NCI-H128 (cell line): ENCODE measurements around the gene AGAP9.
"Not testable (repeated sequence)": the region's sequence is repeated elsewhere in the genome, so short reads cannot be mapped to it uniquely, and the experiment has no call there.

Source experiments
- DNase-seq: peaks from one replicate; lab custom pipeline; 2025; ENCODE audit not compliant: unreplicated experiment; lab: John Stamatoyannopoulos, UW

AGAP9 gene

DNA sequence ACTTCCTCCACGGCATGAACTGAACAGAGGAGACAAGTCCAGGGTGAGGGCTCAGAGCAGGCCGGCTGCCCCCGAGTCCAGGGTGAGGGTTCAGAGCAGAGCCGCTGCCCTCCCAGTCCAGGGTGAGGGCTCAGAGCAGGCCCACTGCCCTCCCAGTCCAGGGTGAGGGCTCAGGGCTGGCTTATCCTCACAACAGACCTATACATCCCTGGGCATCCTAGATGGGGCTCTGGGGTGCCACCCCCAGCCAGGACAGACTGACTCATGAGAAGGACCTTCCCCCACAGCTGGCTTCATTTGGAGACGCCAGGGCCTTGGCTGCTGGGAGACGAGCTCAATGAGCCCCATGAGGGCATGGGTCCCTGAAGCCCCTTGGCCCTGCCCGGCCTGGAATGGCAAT lies 33.8 kb downstream of the AGAP9 start:
- DNase-seq, result not testable (repeated sequence)

DNA sequence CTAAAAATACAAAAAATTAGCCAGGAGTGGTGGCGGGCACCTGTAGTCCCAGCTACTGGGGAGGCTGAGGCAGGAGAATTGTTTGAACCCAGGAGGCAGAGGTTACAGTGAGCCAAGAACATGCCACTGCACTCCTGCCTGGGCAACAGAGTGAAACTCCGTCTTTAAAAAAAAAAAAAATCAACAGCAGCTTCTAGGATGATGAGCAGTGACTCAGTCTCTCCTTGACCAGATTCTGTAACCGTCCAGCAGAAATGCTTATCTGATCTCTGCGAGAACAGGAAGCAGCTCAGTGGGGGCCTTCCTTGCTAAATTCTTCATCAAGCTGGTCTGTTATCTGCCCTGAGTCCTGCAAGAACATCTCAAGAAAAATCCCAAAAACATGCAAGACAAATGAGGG lies 37.5 kb downstream of the AGAP9 start:
- DNase-seq, result not testable (repeated sequence)

DNA sequence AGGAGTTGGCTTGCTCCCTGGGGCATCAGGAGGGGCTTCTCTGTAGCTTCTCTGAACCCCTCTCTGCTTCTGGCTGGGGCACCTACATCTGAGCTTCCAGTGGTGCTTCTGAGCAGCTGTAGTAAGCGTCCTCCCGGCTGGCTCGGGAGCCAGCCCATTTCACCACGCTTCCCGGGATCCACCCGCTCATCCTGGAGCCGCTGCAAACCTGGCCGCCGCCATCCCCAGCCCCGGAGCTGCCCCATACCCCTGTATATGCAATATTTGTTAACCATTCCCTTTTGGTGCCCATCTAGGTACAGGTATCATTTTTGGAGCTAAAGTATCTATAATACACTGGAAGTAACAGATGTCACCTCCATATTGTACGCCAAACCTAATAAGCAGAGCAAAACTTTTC lies 38.7 kb downstream of the AGAP9 start:
- not testable (repeated sequence) for DNase-seq

DNA sequence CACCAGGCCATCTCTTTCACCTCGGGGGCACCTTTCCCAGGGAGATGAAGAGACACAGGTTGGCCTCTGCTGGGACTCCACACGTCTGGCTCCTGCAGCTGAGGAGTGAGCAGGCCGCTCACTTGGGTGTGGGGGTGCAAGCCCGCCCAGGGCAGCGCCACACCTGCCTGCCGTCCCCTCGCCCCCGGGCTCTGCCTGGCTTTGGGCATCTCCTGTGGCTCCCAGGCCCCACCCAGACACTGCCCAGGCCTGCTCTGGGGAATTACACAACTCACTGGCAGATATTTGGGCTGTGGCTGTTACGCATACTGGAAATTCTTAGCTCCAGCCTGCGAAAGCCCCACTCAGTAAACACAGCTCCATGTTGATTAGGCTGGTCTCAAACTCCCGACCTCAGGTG lies 39.5 kb downstream of the AGAP9 start, which contains the start of gene ANXA8:
TSS of gene ANXA8 (minus strand) at position 193 of the 400 bp plus-strand sequence. CDS start at position 11, 182 bp downstream.
- not testable (repeated sequence) for DNase-seq

DNA sequence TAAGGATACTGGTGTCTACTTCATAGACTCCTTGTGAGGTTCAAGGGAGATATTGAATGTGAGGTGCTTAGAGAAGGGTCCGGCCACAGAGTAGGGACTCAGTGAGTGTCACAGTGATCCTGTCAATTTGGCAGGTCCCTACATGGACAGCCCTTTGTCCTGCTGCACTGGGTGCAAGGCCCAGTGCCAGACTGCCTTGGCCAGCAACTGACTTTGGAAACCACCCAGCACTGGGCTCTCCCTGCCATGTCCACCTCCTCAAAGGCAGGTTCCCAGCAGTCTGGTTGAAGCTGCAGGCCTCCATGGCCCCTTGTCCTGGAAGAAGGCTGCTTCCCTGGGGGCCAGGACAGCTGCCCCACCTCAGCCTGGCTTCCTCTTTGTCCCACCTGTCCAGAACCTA lies 41.1 kb downstream of the AGAP9 start:
- not testable (repeated sequence) for DNase-seq

DNA sequence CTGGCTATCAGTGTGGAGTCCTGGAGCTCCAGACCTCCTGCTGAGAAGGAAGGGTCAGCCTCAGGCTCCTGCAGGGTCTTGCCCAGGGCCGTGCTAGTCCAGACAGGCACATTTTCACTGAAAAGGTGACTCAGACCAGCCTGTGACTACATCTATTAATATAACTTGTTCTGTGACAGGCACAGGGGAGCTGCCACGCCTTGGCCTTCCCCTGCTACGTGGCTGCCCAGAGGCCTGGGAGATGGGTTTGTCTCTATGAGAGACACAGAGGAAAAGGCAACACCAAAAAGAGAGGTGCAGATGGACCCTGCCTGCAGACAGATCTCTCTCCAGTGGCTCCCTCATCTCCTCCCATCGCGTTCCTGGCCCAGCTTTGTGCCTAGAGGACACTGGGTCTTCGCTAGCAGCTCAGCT lies 41.7 kb downstream of the AGAP9 start:
- not testable (repeated sequence) for DNase-seq

DNA sequence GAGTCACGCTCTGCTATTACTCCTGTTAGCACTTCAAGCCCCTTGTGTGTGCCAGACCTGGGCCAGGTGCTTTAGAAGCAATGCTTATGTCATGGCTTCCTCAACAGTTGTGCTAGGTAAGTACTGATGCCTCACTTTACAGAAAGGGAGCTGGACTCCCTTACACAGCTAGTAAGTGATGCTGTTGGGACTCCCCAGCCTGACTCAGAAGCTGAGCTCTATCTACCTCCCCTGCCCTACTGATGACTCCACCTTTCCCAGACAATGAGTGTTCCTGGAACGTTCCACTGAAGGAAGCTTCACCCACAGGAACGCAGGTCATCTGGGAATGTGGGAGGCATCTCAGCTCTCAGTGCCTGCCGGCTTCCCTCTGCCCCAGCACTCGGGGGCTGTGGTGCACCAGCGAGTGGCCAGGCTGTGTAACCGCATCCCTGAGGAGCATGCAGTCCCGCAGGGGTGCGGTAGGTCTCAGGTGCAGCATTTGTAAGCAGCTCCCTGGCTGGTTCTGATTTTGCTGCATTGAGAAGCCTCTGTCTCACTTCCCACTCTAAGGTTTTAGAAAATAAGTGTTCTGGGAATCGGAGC lies 42.2 kb downstream of the AGAP9 start:
- not testable (repeated sequence) for DNase-seq

DNA sequence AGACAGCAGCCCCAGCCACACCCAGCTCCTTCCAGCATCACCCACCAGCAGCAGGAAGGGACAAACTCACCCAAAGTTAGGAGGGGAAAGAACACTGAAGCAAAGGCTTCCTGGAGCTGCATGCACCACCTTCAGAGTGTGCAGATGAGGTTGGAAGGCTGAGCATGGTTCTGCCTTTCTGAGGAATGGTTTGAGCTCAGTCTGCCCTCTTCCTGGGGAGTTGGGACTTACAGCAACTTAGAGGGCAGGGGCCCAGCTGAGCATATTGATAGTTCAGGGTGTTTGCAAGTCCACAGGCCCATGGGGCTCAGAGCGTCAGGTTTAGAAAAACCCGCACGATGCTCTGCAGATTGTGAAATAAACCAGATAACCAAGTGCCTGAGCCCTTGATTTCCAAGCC lies 43.3 kb downstream of the AGAP9 start:
- not testable (repeated sequence) for DNase-seq

DNA sequence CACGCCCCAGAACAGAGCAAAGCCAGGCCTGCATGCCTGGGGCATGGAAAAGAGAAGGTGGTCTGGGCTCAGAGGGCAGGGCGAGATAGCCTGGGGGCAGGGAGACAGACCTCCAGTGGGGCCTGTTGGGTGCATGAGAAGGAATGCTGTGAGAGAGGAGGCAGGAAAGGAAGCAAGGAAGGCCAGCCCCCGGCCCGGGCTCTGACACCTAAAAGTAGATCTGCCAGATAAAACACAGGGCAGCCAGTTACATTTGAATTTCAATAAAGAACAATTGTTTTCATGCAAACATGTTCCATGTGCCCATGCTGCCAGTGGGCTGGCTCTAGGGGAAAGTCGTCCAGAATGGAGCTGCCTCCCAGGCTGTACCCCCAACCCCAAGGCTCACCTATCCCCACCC lies 45.3 kb downstream of the AGAP9 start:
- DNase-seq, result not testable (repeated sequence)

DNA sequence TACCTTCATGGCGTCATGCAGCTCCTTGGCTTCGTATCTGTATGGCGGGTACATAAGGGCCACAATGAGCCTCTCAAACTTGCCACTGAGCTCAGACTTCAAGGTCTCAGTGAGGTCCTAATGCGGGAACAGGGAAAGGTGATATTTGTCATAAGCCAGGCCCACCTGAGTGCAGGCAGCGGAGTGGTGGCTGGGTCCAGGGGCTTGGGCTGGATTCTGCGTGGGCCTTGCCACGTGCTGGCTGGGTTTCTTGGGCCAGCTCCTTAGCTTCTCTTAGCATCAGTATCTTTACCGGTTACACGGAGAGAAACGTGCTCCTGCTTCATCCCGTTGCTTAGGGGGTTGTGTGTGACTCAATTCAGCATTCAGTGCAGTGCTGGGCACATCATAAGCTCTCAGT lies 46.4 kb downstream of the AGAP9 start:
- not testable (repeated sequence) for DNase-seq

DNA sequence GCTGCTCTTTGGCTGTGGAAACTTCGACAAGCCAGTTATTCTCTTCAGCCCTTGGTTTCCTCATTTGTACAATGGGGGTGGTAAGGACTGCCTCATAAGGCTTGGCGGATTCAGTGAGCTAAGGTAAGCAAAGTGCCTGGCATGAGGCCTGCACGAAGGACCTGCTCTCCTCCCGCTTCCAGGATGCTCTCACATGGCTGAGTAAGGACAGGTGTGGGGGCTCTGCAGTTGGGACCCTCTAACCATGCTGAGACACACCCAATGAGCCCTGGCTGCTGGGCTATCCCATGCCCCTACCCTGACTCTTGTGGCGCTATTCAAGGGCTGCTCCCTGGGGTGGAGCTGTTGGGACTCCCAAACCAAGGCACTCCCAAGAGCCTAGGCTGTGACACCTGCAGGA lies 48.3 kb downstream of the AGAP9 start:
- not testable (repeated sequence) for DNase-seq

DNA sequence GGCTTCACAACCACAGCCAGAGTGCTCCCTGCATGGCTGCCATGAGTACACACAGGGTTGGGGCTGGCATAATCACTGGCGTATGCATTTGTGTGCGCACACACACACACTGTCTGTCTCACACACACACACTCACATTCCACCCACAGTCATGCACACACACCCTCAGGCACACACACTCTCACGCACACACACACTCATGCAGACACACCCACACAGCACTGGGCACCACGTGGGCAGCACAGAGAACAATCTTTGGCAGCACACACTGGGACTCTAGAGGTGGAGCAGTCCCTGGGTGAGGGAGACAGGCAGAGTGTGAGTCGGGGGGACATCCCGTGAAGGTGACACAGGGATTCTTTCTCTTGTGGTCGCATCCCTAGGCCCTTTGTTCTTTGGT lies 49.9 kb downstream of the AGAP9 start:
- not testable (repeated sequence) for DNase-seq

DNA sequence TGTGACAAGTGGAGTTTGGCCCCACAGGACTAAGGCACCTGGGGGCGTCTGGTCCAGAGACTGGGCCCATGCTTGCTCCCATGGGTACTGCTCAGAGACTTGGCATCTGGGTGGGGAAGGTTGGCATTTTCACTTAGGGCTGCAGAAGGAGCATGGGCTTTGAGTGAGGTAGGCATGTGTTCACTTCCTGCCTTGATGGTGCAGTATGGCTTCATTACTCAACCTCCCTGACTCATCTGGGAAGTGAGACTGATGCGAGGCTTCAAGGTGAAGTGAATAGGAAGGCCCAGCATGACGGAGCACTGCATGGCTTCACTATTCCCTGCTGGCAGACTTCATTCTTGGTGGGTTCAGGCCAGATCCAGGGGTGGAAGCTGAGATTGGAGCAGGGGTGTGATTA lies 50.8 kb downstream of the AGAP9 start:
- DNase-seq, result not testable (repeated sequence)

DNA sequence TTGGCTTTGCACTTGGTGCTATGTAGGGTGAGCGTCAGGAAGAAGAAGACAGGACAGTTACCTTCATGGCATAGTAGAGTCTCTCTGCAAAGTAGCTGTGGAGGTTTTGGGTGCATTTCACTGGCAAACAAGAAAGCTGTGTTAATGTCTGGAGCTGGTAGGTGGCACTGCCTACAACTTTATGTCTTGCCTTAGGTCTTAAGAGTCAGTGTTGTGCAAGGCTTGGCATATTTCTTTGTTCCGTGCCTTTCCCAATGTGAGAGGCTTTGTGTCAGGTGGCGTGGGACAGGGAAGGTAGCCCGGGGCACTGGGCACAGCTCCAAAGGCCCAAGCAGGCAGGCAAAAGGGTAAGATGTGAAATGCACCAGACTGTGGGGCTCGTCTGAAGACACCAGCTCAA lies 51.4 kb downstream of the AGAP9 start:
- not testable (repeated sequence) for DNase-seq

DNA sequence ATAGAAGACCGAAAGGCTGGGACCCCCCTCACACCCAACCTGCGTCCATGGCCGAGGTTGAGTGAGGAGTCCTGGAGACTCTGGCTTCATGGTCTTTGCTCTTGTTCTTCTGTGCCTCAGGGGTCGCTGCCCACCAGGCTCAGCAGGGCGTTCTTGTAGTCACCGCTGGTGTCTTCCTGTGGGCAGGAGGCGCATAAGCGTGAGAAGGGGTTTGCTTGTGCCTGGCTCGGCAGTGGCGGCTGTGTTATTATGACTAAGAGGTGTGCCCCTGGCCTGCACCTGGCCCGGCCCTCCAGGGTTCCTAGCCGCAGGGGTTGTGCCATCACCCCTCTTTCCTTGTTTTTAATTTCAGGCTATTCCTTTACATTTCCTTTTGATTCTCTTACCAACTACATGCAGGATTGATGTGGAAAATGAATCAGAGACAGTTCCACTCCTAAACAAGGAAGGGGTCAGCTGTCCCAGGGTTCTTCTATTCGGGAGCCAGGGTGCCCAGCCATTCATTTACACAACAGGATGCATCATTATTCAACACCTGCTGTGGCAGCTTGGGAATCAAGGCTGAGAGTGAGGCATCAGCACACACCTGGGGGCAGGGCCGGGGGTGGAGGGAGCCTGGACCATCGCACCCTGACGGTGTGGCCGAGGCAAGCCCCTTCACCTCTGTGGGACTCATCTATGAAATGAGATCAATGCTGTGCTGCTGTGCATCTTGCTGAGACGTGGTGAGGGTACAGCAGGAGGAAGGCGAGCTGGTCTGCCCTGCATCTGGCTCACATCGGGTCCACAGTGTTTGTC lies 54.5 kb downstream of the AGAP9 start:
- not testable (repeated sequence) for DNase-seq

DNA sequence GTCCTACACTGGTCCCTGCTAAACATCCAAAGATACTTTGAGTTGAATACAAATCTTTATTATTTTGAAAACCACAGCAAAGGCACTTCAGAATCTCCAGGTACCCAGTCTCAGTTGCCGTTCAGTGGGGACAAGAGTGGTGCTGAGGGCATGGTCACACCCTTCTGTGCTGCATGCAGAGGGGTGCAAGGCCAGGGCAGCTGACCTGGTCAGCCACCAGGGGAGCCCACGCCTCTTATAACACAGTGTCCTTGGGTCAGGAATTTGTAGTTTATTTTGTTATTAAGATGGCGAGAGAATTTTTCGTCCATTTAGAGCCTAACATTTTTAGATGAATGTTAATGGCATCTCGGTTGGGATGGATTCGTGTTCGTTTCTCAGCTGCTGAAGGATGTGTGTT lies 55.5 kb downstream of the AGAP9 start:
- DNase-seq, result not testable (repeated sequence)

DNA sequence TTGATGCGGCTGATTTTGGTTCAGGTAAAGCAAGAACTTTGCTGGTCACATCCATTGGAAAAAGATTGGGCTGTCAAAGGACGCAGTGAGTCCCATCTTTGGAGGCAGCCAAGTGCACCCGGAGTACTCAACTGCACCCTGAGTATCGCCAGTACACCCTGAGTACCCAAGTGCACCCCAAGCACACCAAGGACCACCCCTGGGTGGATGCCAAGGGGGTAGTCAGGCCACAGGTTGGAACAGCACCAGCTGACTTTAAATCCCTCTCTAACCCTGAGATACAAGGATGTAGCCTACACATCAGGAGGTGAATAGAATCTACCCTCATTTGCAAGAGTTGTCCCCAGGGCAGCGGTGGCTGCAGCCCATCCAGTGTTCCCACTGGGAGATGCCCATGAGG lies 56.0 kb downstream of the AGAP9 start:
- not testable (repeated sequence) for DNase-seq

DNA sequence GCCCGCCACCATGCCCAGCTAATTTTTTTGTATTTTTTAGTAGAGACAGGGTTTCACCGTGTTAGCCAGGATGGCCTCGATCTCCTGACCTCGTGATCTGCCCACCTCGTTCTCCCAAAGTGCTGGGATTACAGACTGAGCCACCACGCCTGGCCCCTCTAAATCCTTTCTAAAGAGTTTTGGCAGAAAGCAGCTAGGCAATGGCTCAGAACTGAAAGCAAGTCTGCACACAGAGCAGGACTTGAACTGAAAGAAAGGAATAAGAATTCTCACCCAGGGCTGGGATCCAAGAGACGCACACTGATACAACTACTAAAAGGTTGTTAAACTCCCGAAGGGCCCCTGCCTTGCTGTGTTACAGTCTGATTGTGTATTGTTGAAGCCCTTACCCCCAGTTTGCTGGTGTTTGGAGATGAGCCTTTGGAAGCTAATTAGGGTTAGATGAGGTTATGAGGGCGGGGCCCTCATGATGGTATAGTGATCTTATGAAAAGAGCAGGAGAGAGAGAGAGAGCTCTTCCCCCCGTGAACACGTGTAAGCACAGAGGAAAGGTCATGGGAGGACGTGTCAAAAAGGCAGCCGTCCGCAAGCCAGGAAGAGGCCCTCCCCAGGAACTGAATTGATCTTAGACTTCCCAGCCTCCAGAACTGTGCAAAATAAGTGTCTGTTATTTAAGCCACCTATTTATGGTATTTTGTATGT lies 58.1 kb downstream of the AGAP9 start:
- not testable (repeated sequence) for DNase-seq

DNA sequence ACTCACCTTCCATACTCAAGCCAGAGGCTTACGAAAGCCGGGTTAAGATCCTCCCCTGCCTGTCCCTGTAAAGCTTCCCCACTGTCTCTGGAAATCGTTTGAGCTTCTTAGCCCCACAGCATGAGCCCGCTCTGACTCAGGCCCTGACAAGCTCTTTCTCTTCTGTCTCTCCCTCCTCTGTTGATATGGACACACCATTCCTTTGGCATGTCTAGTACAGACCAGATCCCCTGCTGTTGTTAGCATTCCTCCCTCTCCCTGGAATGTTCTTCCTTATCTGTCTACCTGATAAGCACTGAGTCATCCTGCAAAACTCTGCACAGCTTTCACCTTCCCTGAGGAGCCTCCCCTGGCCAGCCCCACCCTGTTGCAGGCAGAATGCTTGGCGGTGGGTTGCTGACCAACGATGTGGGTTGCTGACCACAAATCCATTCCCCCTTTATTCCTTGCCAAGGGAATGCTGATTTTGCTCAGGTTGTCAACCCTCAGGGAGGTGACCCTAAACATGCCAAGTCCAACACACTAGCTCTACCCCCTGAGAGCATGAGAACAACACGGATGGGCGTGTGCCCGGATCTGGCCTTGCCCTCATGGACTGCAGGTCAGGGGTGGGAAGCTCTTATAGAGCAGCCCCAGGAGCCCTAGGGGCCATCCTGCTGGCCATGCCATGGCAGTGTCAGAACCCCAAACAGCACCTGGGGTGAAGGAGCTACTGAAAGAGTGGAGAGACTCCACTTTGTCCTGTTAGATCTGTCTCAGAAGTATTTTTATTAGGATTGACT lies 60.7 kb downstream of the AGAP9 start:
- DNase-seq, result not testable (repeated sequence)

DNA sequence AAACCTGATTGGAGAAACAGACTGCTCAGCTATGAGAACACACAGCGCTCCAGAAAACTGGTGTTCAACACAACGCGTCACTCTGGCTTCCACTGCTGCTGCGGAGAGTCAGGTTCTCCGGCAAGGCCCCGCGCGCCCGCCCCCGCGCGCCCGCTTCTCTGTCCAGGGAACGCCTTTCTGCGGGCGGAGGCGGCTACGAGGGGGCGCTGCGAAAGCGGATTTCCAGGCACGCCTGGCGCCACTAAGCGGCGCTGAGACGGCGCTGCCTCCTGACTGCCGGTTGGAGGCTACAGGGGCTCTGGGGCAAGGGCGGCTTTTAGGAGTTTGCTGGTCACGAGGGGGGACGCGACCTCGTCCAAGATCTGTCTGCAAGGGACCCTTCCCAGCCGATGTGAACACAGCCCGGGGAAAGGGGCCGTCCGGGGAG lies 62.2 kb downstream of the AGAP9 start:
- not testable (repeated sequence) for DNase-seq
